SK-N-MC (cell line): ENCODE measurements around the gene RANBP9.

Experiments used
- EZH2 ChIP-seq: fragments of 200-600 bp; sonication (generic); IDR thresholded peaks from one replicate; pipeline ENCODE4 v1.6.1; 2017; ENCODE audit warnings: antibody characterized with exemption
- FOXP2 ChIP-seq: optimal IDR thresholded peaks from 2 replicates; pipeline ENCODE3; 2011; ENCODE audit warnings: mild to moderate bottlenecking, moderate library complexity; ENCODE audit not compliant: insufficient read depth; ENCODE audit errors: extremely low read length, control extremely low read depth
- POLR2AphosphoS5 ChIP-seq: IDR thresholded peaks from 2 replicates; pipeline ENCODE4 v1.6.1; 2012; ENCODE audit warnings: mild to moderate bottlenecking, low read depth, low read length, borderline replicate concordance

DNA sequence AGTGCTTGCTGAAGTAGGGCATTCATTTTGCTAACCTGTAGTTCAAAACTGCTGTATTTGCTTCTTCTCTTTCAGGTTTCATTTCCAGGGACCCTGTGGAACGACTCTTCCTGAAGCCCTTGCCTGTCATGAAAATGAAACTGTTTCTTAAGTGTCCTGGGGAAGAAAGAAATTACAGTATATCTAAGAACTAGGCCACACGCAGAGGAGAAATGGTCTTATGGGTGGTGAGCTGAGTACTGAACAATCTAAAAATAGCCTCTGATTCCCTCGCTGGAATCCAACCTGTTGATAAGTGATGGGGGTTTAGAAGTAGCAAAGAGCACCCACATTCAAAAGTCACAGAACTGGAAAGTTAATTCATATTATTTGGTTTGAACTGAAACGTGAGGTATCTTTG is 99.9 kb downstream of the RANBP9 start:
- TF ChIP-seq EZH2 (no peak), POLR2AphosphoS5 (no peak), FOXP2 (no peak)
